Caco-2 (cell line): ENCODE data around the gene LMTK2. TPM values are rescaled to one million over a fixed set of nuclear protein-coding genes. Genes with fewer than 3 reads are reported as not detected.

Source experiments
- BruUV-seq: library from RNA; stranded (reverse); fragments of 400-500 nt; replicated peaks from 2 replicates; lab custom pipeline; 2021; lab: Mats Ljungman, UMichigan
- CTCF ChIA-PET: fragments of 300-600 bp; sonication (Branson Sonifier 250); formaldehyde crosslinking; loops from one replicate; lab custom pipeline; 2022; ENCODE audit warnings: antibody characterized with exemption; lab: Charles Lee
- POLR2A ChIA-PET: fragments of 300-600 bp; sonication (Branson Sonifier 250); formaldehyde crosslinking; loops from one replicate; lab custom pipeline; 2022; ENCODE audit warnings: antibody characterized with exemption; lab: Charles Lee
- DNase-seq, 2 experiments: peaks; one replicate each; pipeline versions ENCODE4 v3.0.0 to v3.0.0-alpha.2; 2020 to 2022
- H3K27me3 ChIP-seq: replicated peaks from 2 replicates; pipeline ENCODE4 v1.6.0; 2011; ENCODE audit warnings: low read length; ENCODE audit not compliant: control insufficient read depth, insufficient read depth
- H3K36me3 ChIP-seq: 2 replicates; pipeline ENCODE4 v1.5.1; 2011; ENCODE audit warnings: low read length; ENCODE audit not compliant: control insufficient read depth, insufficient read depth
- H3K4me1 ChIP-seq: fragments of 250-450 bp; sonication (Bioruptor Pico); 2 replicates; pipeline ENCODE4 v1.5.1; 2020; ENCODE audit warnings: mild to moderate bottlenecking
- H3K4me3 ChIP-seq: 2 replicates; pipeline ENCODE4 v1.5.1; 2011; ENCODE audit warnings: low read depth, mild to moderate bottlenecking, control low read depth, low read length
- H3K9me3 ChIP-seq: fragments of 250-450 bp; sonication (Bioruptor Pico); 2 replicates; pipeline ENCODE4 v1.5.1; 2020; ENCODE audit warnings: mild to moderate bottlenecking, moderate library complexity
- H3K27ac Mint-ChIP-seq: one replicate; pipeline ENCODE4 v1.8.0; 2022; ENCODE audit warnings: mixed read lengths; ENCODE audit not compliant: unreplicated experiment
- H3K27me3 Mint-ChIP-seq: one replicate; pipeline ENCODE4 v1.8.0; 2022; ENCODE audit warnings: mixed read lengths; ENCODE audit not compliant: insufficient read depth, unreplicated experiment
- H3K36me3 Mint-ChIP-seq: one replicate; pipeline ENCODE4 v1.8.0; 2022; ENCODE audit warnings: mild to moderate bottlenecking, mixed read lengths; ENCODE audit not compliant: insufficient read depth, unreplicated experiment
- H3K4me1 Mint-ChIP-seq: one replicate; pipeline ENCODE4 v1.8.0; 2022; ENCODE audit warnings: low read depth, mixed read lengths; ENCODE audit not compliant: unreplicated experiment
- H3K4me3 Mint-ChIP-seq: one replicate; pipeline ENCODE4 v1.8.0; 2022; ENCODE audit warnings: mild to moderate bottlenecking, moderate library complexity, mixed read lengths; ENCODE audit not compliant: unreplicated experiment
- H3K9me3 Mint-ChIP-seq: one replicate; pipeline ENCODE4 v1.8.0; 2022; ENCODE audit warnings: mixed read lengths; ENCODE audit not compliant: unreplicated experiment
- CTCF ChIP-seq, 2 experiments: fragments of 200-600 bp in 1 of 2; IDR thresholded peaks; 1 replicate in 1 of 2; 2 replicates in 1 of 2; pipeline versions ENCODE4 v1.5.1 to v1.8.0; 2011 to 2022; ENCODE audit warnings: antibody characterized with exemption in 1 of 2, control low read depth in 1 of 2, inconsistent platforms in 1 of 2, low read depth in 1 of 2, low read length in 1 of 2, mild to moderate bottlenecking in 1 of 2, moderate library complexity in 1 of 2; ENCODE audit not compliant: insufficient read depth in 1 of 2, severe bottlenecking in 1 of 2, unreplicated experiment in 1 of 2
- intact Hi-C: fragments of 100-400 bp; cut with micrococcal nuclease; formaldehyde crosslinking; loops from one replicate; pipeline ENCODE4 v1.10.0; 2022; ENCODE audit not compliant: unreplicated experiment
- total RNA-seq: library from RNA; stranded (reverse); gene quantifications from 2 replicates; pipeline ENCODE4 v1.2.3, GENCODE V29; 2022

LMTK2 gene
- total RNA-seq, 1 experiment from 2014 or later, result 21.9 TPM

DNA sequence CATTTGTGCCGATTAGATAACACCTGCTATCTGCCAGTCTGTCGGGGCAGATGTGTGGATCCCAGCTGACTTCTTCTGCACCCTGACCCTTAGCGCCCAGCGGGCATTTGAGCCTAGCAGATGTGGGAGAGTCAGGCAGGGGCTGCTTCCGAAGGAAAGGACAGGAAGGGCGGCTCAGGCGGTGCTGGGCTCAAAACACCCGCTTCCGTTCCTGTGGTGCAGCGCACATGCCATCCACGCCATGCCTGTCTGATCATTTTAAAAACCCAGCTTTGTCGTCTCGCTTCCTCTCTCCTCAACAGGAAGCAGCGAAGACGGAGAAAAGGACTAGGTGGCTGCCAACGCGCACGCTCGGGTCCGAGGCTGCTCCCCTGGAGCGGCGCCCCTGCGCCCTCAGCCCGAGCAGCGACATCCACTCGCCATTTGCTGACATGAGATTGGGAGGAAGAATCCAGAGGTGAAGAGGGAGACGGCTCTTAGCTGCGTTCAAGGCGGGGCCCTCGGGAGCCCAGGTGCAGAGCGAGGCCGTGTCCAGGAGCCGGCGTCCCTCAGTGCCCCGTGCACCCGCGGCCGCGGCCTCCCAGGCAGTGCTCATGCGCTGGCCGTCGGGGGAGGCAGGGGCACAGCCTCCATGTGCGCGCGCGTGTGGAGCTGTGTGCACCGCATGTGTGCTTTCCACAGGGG lies 98.6 kb downstream of the LMTK2 start:
- BruUV-seq, result no TSS peak
- POLR2A ChIA-PET, result no interaction called here
- no peak for DNase-seq
- peaks cover 7% of the 10 kb centered on the region for H3K4me1 Mint-ChIP-seq
- Histone ChIP-seq H3K9me3 (no peaks in the 10 kb centered on the region), H3K4me3 (no peak overlapping the region), H3K4me1 (peaks cover 7% of the 10 kb centered on the region), H3K27me3 (no peaks in the 10 kb centered on the region), H3K36me3 (peaks cover 2% of the 10 kb centered on the region)
- intact Hi-C loops, result no loop called here
- CTCF ChIA-PET, result no interaction called here
- H3K27ac Mint-ChIP-seq, result peak overlapping the region; percentile 50
- peaks cover 41% of the 10 kb centered on the region for H3K36me3 Mint-ChIP-seq
- H3K9me3 Mint-ChIP-seq, result no peaks in the 10 kb centered on the region
- H3K27me3 Mint-ChIP-seq, result no peaks in the 10 kb centered on the region
- H3K4me3 Mint-ChIP-seq, result no peak overlapping the region
- no peak for TF ChIP-seq CTCF (IDR thresholded peaks at IDR 0.05; ENCODE audit: insufficient read depth in 1 of 2, low read depth in 1 of 2, low read length in 1 of 2, severe bottlenecking in 1 of 2, unreplicated experiment in 1 of 2)

GRCh38 chr7:98206451-98207330 lies 100.0 kb downstream of the LMTK2 start:
- Histone ChIP-seq H3K36me3 (peaks cover 2% of the 10 kb centered on the region), H3K9me3 (no peaks in the 10 kb centered on the region), H3K27me3 (no peaks in the 10 kb centered on the region), H3K4me1 (peaks cover 9% of the 10 kb centered on the region), H3K4me3 (no peak overlapping the region)
- DNase-seq, result peak in 1 of 2 experiments; percentile 22
- Mint-ChIP-seq H3K27me3 (no peaks in the 10 kb centered on the region), H3K9me3 (no peaks in the 10 kb centered on the region), H3K36me3 (peaks cover 41% of the 10 kb centered on the region), H3K4me1 (peaks cover 7% of the 10 kb centered on the region), H3K4me3 (no peak overlapping the region), H3K27ac (no peak overlapping the region)
- CTCF ChIA-PET, result no interaction called here
- POLR2A ChIA-PET, result interaction anchor here (0.5 kb wide), 1 partner anchor 160 kb away, joined by 8 read pairs; no protein-coding TSS in a partner anchor
- BruUV-seq, result no TSS peak
- no peak for TF ChIP-seq CTCF (IDR thresholded peaks at IDR 0.05; ENCODE audit: insufficient read depth in 1 of 2, low read depth in 1 of 2, low read length in 1 of 2, severe bottlenecking in 1 of 2, unreplicated experiment in 1 of 2)
- intact Hi-C loops, result no loop called here

DNA sequence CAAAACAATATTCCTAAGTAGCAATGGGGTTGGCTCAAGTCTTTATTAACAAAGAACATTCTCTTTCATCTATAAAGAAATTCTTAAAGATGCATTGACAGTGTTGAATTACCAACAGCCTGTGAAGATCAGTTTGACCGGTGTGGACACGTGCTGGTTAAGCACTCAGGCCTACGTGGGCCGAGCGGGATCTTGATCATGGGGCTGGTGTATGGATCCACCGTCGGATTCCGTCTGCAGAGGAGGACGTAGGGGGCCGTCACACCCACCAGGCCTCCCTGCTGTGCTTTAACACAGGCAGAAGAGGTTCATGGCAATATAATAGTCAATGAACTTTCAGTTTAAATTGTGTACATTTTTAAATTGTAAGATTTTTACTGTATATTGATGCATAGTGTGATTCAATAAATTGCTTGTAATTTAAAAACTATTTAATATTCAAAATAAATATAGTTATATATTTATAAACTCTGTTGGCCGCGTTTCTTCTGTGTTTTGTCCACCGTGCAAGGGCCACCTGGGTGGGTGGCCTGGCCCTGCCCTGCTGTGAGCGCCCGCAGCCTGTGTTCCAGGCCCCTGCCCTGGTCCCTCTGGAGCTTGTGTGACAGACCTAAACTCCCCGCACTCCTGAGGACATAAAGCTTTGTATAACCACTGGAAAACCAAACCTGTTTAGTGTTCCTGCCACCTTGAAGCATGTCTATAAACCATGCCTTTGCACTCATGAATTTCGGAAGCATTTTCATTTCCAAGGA lies 102.7 kb downstream of the LMTK2 start:
- Mint-ChIP-seq H3K27ac (no peak overlapping the region), H3K27me3 (no peaks in the 10 kb centered on the region), H3K36me3 (peaks cover 45% of the 10 kb centered on the region), H3K4me1 (peaks cover 6% of the 10 kb centered on the region), H3K4me3 (peak overlapping the region; percentile 58), H3K9me3 (no peaks in the 10 kb centered on the region)
- peaks cover 12% of the 10 kb centered on the region for H3K4me1 ChIP-seq
- intact Hi-C loops, result no loop called here
- ChIA-PET POLR2A (no interaction called here), CTCF (no interaction called here)
- BruUV-seq, result no TSS peak
- H3K9me3 ChIP-seq, result no peaks in the 10 kb centered on the region
- peak in 1 of 2 experiments; percentile 27 for DNase-seq
- H3K27me3 ChIP-seq, result no peaks in the 10 kb centered on the region
- H3K36me3 ChIP-seq, result peaks cover 2% of the 10 kb centered on the region
- no peak for TF ChIP-seq CTCF (IDR thresholded peaks at IDR 0.05; ENCODE audit: insufficient read depth in 1 of 2, low read depth in 1 of 2, low read length in 1 of 2, severe bottlenecking in 1 of 2, unreplicated experiment in 1 of 2)
- no peak overlapping the region for H3K4me3 ChIP-seq
